Urothelium cell line (cell line): ENCODE measurements around the gene TSEN2.
A peak's percentile ranks its signal among the peaks of the same experiment; 100 is the strongest.
"Not testable (repeated sequence)": the region's sequence is repeated elsewhere in the genome, so short reads cannot be mapped to it uniquely, and the experiment has no call there.

Experiments
- DNase-seq: peaks from one replicate; pipeline ENCODE4 v3.0.0; 2011; ENCODE audit warnings: low spot score, mixed read lengths
- FAIRE-seq: peaks from 2 replicates; lab custom pipeline; 2011; peaks lifted over from hg19 to GRCh38; lab: Jason Lieb, UNC

Gene TSEN2

DNA sequence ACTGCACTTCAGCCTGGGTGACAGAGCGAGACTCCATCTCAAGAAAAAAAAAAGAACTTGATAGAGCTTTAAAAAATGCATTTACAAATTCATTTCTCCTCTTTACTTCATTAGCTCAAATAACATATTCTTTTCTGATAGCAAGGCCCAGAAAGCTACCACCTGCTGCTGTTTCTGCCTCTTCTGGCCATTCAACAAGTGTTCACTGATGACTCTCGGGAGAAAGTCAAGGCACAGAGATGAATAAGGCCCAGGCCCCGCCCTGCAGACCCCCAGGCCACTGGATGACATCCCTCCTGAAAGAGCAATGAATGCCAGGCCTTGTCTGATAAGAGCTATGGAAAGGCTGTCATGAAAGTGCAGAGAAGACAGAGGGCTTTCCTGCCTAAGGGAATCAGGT lies 13.6 kb upstream of the TSEN2 start:
- no peak for FAIRE-seq
- no peak for DNase-seq

DNA sequence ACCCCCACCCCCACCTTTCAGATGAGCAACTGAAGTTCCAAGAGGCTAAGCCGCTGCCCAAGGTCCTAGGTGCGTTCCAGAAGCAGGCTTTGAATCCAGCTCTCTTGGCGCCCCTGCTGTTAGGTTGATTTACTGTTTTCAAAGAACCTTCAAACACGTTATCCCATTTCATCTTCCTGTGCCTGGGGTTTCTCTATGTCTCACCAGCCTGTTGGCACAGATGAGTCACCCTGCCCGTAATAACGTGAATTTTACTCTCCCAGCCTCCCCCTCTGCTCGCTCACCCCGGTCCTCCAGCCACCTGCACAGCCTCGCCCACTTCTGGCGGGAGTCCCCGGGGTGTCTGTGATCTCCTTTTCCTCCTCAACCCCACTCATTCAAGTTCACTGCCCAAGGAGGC lies 13.0 kb upstream of the TSEN2 start:
- peak; percentile 86 for DNase-seq
- peak; percentile 74 for FAIRE-seq

DNA sequence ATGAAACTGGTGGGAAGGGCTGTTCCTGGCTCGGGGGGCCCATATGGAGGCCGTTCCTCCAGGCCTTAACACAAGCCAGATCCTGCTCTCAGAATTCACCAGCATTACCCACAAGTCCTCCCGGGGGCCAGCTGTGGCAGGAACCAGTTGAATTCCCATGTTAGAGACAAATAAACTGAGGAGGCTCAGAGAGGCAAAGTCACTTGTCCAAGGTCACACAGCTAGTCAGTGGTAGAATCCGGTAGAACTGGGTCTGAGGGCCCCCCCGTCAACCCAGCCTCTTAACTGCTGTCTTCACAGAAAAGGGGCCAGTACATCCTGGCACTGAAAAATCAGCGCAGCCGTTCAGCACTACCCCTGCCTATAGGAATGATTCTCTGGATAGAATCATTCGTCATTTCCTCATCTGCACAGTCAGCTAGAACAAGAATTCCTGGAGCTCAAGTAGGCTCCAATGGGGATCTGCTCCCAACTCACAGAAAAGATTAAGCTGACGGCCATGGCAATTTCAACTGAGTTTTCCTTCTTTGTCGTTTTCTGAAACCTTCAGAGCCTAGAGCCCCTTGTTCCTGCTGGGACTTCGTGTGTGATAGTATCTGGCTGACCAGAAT lies 12.2 kb upstream of the TSEN2 start:
- DNase-seq (no peak), FAIRE-seq (no peak)

DNA sequence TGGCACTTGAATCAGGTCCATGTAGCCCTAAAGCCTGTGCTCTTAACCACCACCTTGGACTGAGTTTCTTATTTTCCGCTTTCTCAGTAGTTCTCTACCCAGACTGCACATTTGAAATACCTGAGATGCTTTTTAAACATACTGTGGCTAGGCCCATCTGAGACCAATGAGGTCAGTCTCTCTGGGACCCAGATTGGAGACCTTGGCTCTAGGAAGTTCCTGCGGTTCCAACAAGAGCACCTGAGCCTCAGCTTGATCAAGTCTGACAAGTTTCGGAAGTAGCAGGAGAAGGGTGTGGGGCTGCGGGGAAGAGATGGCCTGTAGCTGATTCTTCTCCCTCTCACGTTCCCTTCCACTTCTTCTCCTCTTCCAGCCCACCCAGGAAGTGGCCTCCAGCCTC lies 11.5 kb upstream of the TSEN2 start:
- FAIRE-seq (no peak), DNase-seq (no peak)

DNA sequence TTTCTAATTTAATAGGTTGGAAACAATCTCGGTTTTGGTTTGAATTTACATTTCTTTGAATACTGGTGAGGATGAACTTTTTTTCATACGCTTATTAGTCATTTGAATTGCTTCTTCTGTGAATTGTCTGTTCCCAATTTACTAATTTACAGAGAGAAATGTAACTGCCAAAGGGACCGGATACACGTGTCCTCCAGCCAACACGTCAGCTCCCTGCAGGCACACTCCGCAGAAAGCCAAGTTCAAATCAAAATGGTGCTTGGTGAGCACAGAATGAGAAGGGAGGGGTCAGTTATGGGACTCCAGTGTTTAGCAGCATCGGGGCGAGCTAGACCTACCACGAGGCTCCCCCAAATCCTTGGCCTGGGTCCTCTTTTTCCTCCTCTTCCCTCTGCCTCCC lies 10.8 kb upstream of the TSEN2 start:
- no peak for DNase-seq
- no peak for FAIRE-seq

DNA sequence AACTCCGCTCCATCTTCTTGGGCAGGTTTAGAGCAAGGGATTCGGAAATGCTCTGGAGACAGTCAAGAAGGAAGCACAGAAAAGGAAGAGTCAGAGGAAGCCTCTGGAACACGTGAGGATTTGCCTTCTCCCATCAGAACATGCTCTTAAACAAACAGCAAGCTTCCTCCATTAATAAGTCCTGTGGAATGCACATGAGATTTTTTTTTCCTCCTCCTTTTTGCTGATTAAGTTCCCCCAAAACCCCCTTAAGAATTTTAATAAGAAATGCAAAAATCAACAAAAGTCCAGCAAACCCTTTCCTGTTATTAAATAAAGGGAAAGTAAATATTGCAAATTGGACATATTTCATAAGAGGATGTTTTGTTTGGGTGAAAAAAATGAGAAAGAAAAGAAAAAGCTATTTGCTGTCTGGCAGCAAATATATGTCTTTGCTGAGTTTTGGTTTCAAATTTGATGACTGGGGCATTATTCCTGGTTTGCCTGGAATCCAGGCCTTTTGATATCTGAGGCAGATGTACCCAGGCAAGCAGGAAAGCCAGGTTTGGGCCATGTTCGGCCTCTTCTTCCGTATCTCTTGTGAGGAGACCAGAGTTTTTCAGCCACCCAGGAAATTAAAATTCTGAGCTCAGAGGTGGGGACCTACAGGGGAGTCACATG lies 7.9 kb upstream of the TSEN2 start:
- no peak for FAIRE-seq
- no peak for DNase-seq

DNA sequence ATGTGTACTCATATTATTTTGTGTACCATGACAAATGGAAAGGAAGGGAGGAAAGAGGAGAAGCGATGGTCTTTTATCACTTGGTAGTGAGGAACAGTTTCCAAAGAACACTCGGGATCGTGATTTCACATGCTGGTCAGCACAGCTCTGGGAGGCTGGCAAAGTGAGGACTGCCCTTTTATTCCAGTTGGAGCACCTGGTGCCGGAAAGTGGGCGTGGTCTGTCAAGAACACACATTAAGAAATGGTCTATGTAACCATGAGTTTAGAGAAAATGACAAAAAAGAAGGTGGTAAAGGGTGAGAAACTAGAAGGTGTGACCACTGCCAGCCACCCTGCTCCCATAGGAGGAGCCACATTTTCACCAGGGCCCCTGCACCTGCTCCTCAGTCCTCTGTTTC lies 7.0 kb upstream of the TSEN2 start:
- DNase-seq: no peak

DNA sequence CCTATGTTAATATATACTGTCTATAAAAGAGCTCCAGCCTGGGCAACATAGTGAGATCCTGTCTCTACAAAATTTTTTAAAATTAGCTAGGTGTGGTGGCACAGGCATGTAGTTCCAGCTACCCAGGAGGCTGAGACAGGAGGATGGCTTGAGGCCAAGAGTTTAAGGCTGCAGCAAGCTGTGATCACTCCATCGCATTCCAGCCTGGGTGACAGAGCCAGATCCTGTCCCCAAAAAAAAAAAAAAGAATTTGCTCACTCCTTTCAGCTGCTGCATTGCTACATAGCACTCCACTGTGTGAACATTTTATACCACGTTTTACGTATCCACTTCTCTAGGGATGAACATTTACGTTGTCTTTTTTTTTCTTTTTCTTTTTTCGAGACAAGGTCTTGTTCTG lies 6.0 kb upstream of the TSEN2 start:
- no peak for DNase-seq
- FAIRE-seq: no peak

More for the DNA sequence above, 7.0 kb upstream of the TSEN2 start:
- no peak for FAIRE-seq

DNA sequence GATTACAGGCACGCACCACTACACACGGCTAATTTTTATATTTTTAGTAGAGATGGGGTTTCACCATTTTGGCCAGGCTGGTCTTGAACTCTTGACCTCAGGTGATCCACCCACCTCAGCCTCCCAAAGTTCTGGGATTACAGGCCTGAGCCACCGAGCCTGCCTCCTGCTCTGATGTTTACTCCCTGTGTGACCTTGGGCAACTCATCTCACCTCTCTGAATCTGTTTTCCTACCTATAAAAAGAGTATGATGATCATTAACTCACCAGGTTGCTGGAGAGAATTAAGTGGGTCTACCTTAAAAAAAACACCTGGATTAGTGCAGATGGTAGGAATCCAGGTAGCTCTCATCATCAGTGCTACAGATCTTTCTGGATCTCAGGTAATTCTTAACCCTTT lies 5.1 kb upstream of the TSEN2 start:
- DNase-seq, FAIRE-seq: not testable (repeated sequence)

DNA sequence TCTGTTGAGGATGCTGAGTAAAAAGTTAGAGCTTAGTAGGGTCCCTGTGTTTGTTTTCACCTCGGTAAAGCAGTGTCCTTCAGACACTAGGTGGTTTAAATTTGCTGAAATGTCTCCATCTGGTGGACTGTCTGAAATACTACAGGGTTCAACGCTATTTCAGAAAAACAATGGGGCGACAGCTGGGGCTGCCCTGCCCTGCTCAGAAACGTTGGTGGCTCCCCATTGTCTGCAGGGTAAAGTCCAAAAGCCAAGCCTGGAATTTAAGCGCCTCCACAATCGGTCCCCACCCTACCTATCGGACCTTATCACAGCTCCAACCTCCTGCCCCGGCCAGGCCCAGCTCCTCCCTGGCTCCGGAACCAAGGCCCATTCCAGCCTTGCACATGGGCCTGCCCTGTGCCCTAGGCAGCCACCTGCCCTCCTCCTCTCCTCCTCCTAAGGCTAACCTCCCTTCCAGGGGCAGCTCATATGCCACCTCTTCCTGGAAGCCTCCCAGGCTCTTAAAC lies 4.3 kb upstream of the TSEN2 start:
- FAIRE-seq: no peak
- DNase-seq: peak; percentile 67

DNA sequence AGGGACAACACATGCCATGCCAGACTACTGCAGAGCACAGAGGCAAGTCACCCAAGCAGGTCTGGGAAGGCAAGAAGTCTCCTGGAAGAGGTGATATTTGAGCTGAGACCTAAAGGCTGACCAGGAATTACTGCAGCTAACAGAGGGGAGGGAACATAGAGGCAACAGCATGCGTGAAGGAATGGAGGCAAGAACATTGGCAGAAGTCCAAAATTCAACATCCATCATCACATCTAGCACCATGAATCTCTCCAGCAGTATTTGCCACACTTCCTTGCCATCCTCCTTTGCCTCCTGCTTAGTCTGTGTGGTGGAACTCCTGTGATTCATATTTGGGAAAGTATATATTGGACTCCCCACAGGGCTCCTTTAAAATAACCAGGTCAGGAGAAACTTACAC lies 870 bp upstream of the TSEN2 start:
- FAIRE-seq (no peak), DNase-seq (no peak)

DNA sequence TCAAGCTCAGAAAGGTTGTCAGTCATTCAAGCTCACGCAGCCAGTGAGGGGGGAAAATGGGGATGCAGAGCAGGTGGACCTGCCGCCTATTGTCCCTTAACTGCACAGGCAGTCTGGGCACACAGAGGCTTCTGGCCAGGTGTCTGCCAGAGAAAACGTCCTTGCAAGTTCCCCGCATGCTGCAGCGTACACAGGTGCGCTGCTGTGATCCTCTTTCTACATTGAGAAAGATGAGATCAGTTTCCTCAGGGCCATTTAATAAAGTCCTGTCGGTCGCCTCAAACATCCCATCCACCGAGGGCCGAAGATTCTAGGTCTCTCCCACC lies 445 bp upstream of the TSEN2 start:
- no peak for DNase-seq
- FAIRE-seq: no peak

DNA sequence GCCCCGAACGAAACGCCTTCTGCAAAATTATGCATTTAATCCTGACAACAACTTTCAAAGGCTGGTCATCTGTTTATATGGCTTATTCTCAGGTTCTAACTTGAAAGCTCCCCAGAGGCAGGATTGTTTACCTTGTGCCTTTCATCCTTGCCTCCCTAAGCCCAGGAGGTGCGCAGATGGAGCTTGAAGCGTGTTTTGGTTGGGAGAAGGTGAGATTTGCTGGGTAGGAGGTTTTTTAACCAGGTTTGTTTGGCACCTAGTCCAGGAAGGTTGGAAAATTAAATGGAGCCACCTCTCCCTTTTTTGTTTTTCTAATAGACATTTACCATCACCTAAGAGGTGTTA lies 675 bp downstream of the TSEN2 start:
- no peak for FAIRE-seq

DNA sequence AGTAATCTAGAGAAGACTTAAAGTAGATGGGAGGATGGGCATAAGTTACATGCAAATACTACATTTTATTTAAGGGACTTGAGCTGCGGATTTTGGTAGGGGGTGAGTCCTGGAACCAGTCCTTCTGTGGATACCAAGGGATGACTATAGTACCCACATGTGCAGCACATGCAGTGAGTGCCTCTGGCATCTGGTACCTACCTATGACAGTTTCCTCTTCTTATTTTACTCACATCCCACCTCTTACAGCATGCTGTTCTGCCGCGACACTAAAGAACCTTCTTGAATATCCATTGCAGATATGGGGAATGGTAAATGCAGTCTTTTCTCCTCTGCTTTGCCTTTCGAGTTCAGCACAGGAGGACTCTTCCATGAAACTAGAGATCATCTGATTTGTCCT lies 1.7 kb downstream of the TSEN2 start:
- DNase-seq: no peak
- no peak for FAIRE-seq

More for the DNA sequence above, 675 bp downstream of the TSEN2 start:
- no peak for DNase-seq

DNA sequence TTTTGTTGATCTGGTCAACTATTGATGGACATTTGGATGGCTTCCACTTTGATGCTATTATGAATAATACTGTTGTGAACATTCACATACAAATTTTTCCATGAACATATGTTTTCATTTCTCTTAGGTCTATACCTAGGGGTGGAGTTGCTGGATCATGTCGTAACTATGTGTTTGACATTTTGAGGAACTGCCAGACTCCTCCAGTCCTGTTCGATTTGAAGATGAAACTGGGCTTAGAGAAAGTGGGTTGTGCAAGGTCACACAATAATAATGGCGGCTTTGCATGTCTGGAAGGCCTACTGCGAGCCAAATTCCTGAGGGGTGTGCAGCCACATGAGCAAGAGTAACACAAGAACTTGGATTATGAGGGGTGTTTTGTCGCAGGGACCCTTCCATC lies 2.6 kb downstream of the TSEN2 start:
- DNase-seq: no peak
- no peak for FAIRE-seq

DNA sequence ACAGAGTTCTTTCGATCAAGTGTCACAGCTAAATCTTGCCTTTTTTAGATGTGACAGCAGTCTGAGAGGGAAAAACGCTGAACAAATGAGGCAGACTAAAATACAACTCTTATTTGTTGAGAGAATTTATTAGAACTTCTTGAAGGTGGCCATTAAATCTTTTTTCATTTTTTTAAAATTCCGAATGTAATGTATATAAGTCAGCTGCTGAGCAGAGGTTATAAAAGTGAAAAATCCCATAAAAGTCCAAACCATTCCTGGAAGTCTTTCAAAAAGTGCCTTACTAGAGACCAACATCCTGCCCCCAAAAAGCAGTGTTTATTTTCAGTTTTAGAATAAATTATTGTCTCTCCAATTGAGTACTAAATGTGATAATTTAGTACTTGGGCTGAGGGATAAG lies 3.1 kb downstream of the TSEN2 start:
- no peak for FAIRE-seq
- no peak for DNase-seq

DNA sequence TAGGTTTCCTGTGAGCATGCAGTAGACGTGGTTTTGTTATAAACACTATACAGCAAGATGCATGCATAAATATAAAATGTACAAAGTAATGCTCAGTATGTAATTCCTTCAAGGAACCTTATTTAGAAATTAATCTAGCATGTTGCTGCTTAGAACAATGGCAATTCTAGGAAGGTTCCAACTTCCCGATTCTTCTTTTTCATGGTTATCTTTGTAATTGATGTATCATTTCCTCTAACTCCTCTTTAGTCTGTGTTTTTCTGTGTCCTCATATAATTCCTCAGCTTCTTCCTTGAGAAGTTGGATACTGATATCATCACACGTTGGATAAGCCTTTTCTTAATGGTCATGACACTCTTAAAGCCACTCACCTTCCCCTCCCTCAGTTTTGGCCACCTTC lies 3.5 kb downstream of the TSEN2 start:
- DNase-seq (no peak), FAIRE-seq (no peak)

DNA sequence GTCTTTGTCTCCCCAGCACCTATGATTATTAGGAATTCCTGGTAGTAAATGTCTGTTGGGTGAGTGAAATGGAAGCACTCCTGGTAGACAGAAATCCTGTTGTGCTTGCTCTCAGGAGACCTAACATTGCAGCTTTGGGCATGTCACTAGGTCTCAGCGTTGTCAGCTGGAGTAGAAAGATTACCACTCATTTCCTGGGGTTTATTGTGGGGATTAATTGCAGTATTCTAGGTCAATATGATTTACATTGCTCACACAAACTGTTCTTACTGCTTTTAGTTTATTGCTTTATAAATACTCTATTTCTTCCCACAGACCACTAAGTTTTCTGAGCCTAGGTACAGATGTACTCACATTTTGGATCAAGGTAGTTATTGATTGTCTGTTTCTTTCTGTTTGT lies 5.1 kb downstream of the TSEN2 start:
- FAIRE-seq (no peak), DNase-seq (no peak)

DNA sequence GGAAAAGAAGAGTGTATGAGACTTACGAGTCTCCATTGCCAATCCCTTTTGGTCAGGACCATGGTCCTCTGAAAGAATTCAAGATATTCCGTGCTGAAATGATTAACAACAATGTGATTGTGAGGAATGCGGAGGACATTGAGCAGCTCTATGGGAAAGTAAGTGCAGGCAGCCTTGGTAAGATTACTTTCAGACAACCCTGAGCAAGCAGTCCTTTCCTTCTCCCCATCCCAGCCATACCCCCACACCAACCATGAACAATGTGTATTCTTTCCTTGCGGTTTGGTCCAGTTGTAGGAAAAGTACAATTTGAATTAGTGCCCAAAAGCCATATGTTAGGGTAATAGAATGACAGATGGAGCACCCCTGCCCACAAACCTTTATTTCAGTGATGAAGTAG lies 5.6 kb downstream of the TSEN2 start:
- DNase-seq: no peak
- no peak for FAIRE-seq

DNA sequence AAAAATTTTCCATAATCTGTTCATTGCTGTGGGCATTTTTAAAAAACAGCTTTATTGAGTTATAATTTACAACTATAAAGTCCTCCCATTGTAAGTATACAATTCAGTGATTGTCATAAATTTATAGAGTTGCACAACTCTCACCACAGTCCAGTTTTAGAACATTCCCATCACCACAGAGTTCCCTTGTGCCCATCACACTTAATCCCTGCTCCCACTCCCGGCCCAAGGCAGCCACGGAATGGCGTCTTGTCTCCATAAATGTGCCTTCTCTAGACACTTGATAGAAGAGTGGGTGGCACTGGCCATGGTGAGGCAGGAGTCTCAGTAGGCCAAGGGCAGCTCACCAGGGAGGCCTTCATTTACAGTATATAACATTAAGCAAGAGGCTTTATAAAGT lies 6.3 kb downstream of the TSEN2 start:
- no peak for FAIRE-seq
- no peak for DNase-seq

DNA sequence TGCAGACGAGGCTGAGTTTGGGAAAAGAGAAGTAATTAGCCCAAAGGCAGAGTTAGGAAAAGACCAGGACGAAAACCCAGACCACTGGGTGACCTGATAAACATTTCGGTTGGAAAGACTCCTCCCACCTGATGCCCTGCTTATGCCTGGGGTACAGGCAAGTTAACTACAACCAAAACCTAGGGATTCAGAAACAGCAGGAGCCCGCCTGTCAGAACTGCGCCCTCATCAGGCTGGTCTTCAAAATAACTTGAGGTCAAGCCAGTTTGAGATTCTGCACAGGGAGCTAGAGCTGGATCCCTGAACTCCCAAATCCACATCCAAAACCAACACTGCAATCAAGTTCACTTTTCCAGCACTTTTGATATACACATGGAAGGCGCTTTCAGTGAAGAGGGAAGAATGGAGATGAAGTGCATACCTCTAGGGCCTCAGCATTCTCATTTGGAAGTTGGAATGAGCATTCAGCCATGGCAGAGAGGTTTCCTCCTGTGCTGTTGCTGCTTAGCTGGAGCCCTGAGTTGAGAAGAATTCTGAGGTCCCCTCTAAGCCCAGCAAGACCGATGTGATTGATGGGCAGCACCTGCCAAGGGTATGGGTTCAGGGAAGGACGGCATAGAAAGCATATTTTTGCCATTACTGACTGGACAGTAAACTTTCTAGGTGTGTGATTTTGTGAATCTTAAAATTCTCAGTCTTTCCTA lies 11.6 kb downstream of the TSEN2 start:
- FAIRE-seq (no peak), DNase-seq (no peak)

DNA sequence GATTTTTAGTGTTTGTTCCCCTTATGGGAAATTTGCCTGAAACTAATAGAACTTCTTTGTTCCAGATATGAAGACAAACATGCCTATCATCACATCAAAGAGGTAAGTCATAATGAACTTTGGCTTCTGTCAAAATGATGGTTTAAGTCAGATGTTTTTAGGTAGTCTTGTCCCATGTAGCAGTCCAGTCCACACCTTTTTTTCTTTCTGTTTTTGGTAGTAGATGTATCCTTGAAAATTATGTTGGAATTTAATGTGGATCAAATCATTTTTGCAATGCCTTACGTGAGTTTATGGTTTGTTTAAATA lies 12.1 kb downstream of the TSEN2 start:
- FAIRE-seq (no peak), DNase-seq (no peak)

DNA sequence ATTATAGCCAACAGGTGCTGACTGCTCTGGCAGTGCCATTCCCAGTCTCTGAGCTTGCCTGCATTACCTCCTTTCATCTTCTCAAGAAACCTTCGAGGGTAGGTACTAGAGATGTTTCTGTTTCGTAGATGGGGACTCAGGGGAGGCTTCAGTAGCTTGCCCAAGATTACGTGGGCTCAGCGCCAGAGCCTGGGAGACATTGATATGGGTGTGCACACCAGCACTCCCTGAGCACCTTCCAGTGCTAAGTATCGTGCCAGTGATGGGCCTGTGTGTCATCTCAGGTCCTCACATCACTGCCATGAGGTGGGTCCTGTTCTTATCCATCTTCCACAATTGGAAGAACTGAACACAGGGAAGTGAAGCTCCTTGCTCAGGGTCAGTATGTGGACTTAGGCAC lies 15.2 kb downstream of the TSEN2 start:
- DNase-seq (no peak), FAIRE-seq (no peak)
